Smooth muscle cell (in vitro differentiated cells): Measurements from ENCODE around the gene AK5. TPM values are rescaled to one million over a fixed set of nuclear protein-coding genes. Genes with fewer than 3 reads are reported as not detected.

Experiments
- DNase-seq: peaks from one replicate; lab custom pipeline; 2025; ENCODE audit not compliant: unreplicated experiment; lab: John Stamatoyannopoulos, UW
- H2AFZ ChIP-seq: fragments of 200-600 bp; sonication (generic); 2 replicates; pipeline ENCODE4 v1.6.0; 2016; ENCODE audit warnings: antibody characterized with exemption, low read depth, mild to moderate bottlenecking
- H3F3A ChIP-seq: fragments of 200-600 bp; sonication (generic); 2 replicates; pipeline ENCODE4 v1.6.0; 2017; ENCODE audit warnings: antibody characterized with exemption, low read depth
- H3K27ac ChIP-seq: fragments of 200-600 bp; sonication (generic); 2 replicates; pipeline ENCODE4 v1.5.1; 2016; ENCODE audit warnings: low read depth, mild to moderate bottlenecking
- H3K27me3 ChIP-seq: fragments of 200-600 bp; sonication (generic); 2 replicates; pipeline ENCODE4 v1.6.1; 2016; ENCODE audit warnings: low read depth, mild to moderate bottlenecking
- H3K36me3 ChIP-seq: fragments of 200-600 bp; sonication (generic); 2 replicates; pipeline ENCODE4 v1.5.1; 2016; ENCODE audit warnings: low read depth
- H3K4me1 ChIP-seq: fragments of 200-600 bp; sonication (generic); 2 replicates; pipeline ENCODE4 v1.5.1; 2016; ENCODE audit warnings: low read depth
- H3K4me2 ChIP-seq: fragments of 200-600 bp; sonication (generic); 2 replicates; pipeline ENCODE4 v1.6.0; 2016; ENCODE audit warnings: mild to moderate bottlenecking
- H3K4me3 ChIP-seq: fragments of 200-600 bp; sonication (generic); 2 replicates; pipeline ENCODE4 v1.5.1; 2016; ENCODE audit warnings: mild to moderate bottlenecking
- H3K79me2 ChIP-seq: fragments of 200-600 bp; sonication (generic); 2 replicates; pipeline ENCODE4 v1.6.0; 2016; ENCODE audit warnings: low read depth, mild to moderate bottlenecking
- H3K9ac ChIP-seq: fragments of 200-600 bp; sonication (generic); 2 replicates; pipeline ENCODE4 v1.6.0; 2016; ENCODE audit warnings: low read depth
- H3K9me3 ChIP-seq: fragments of 200-600 bp; sonication (generic); replicated peaks from 2 replicates; pipeline ENCODE4 v1.5.1; 2016; ENCODE audit warnings: low read depth
- H4K20me1 ChIP-seq: fragments of 200-600 bp; sonication (generic); 2 replicates; pipeline ENCODE4 v1.6.0; 2016; ENCODE audit warnings: low read depth
- CTCF ChIP-seq: fragments of 200-600 bp; sonication (generic); IDR thresholded peaks from 2 replicates; pipeline ENCODE4 v1.5.1; 2017; ENCODE audit warnings: borderline replicate concordance, mild to moderate bottlenecking, antibody characterized with exemption; ENCODE audit not compliant: insufficient read depth, poor library complexity, severe bottlenecking
- WGBS: methylation state at CpG from one replicate; pipeline ENCODE4 v1.1.7; 2016; ENCODE audit warnings: low lambda C conversion rate; 5-methylcytosine and 5-hydroxymethylcytosine counted together
- polyA plus RNA-seq: library from polyadenylated mRNA; unstranded; fragments of >200 nt; fragmentation: Nextera tagmentation; extraction: Ambion mirVana; gene quantifications from 2 replicates; pipeline ENCODE4 v1.2.1, GENCODE V29; 2016
- total RNA-seq: library from RNA; depleted of rRNA; stranded (reverse); fragments of >200 nt; gene quantifications from 2 replicates; pipeline ENCODE4 v1.2.3, GENCODE V29; 2014

AK5 gene
- total and polyA plus RNA-seq, 2 experiments from 2014 or later = 0.43 TPM; not detected in 1

- Histone ChIP-seq H3K79me2 (no peaks in the 10 kb centered on the region), H4K20me1 (no peaks in the 10 kb centered on the region), H3K4me1 (no peaks in the 10 kb centered on the region), H3K4me2 (no peak overlapping the region), H3K36me3 (no peaks in the 10 kb centered on the region), H3K27me3 (no peaks in the 10 kb centered on the region), H3K9me3 (no peaks in the 10 kb centered on the region), H3F3A (no peaks in the 10 kb centered on the region), H3K9ac (no peak overlapping the region), H3K4me3 (no peak overlapping the region), H3K27ac (no peak overlapping the region), H2AFZ (no peak overlapping the region)
- no peak for DNase-seq
- WGBS = 79% methylated on average over 1 of the region's 1 CpG
- TF ChIP-seq CTCF = no peak
Observed at GRCh38 chr1:77428068-77428467, 146.2 kb downstream of the AK5 start.

- Histone ChIP-seq H3F3A (no peaks in the 10 kb centered on the region), H3K79me2 (no peaks in the 10 kb centered on the region), H3K4me1 (no peaks in the 10 kb centered on the region), H3K9me3 (no peaks in the 10 kb centered on the region), H3K9ac (no peak overlapping the region), H4K20me1 (no peaks in the 10 kb centered on the region), H3K27ac (no peak overlapping the region), H3K4me3 (no peak overlapping the region), H3K36me3 (no peaks in the 10 kb centered on the region), H2AFZ (no peak overlapping the region), H3K27me3 (no peaks in the 10 kb centered on the region), H3K4me2 (no peak overlapping the region)
- WGBS = 86% methylated on average over 4 of the region's 4 CpGs
- DNase-seq = no peak
- TF ChIP-seq CTCF = no peak
Observed at GRCh38 chr1:77430966-77431690, 149.3 kb downstream of the AK5 start.

GRCh38 chr1:77433934-77434333 lies 152.1 kb downstream of the AK5 start:
- Histone ChIP-seq H3K36me3 (no peaks in the 10 kb centered on the region), H3K27me3 (no peaks in the 10 kb centered on the region)
- 93% methylated on average over 3 of the region's 3 CpGs for WGBS

More at GRCh38 chr1:77433934-77434333, 152.1 kb downstream of the AK5 start:
- H3K4me2 ChIP-seq = no peak overlapping the region
- no peak overlapping the region for H2AFZ ChIP-seq
- no peak overlapping the region for H3K9ac ChIP-seq
- TF ChIP-seq CTCF = no peak
- H3K4me3 ChIP-seq = no peak overlapping the region
- no peak overlapping the region for H3K27ac ChIP-seq
- no peaks in the 10 kb centered on the region for H4K20me1 ChIP-seq
- H3F3A ChIP-seq = no peaks in the 10 kb centered on the region
- no peaks in the 10 kb centered on the region for H3K9me3 ChIP-seq
- H3K79me2 ChIP-seq = no peaks in the 10 kb centered on the region
- DNase-seq = no peak
- H3K4me1 ChIP-seq = no peaks in the 10 kb centered on the region
